Measurements from ENCODE around the gene LMNTD2. TPM values are rescaled to one million over a fixed set of nuclear protein-coding genes. Genes with fewer than 3 reads are reported as not detected.
A peak's percentile ranks its signal among the peaks of the same experiment; 100 is the strongest.

LMNTD2 gene
- total and polyA plus RNA-seq, 2 of the 13 experiments (the other 11 are each of a cell fraction or from before 2014, with no cell fraction given): 1.1 to 3.1 TPM

- TF ChIP-seq SNAI1 (CRISPR knock-in tag; IDR thresholded peaks at IDR 0.05; ENCODE audit: borderline replicate concordance) (peak; percentile 74; the same call in 1 of the 2 replicates), ZNF589 (CRISPR knock-in tag; conservative IDR thresholded peaks at IDR 0.05) (0 out of 2 replicates have a peak, but pooled peaks have one; percentile 62), ZNF562 (CRISPR knock-in tag; IDR thresholded peaks at IDR 0.05; ENCODE audit: borderline replicate concordance) (no peak), ZNF160 (CRISPR knock-in tag; IDR thresholded peaks at IDR 0.05) (0 out of 2 replicates have a peak, but pooled peaks have one; percentile 44), ZNF629 (CRISPR knock-in tag; conservative IDR thresholded peaks at IDR 0.05) (no peak), ZFP1 (CRISPR knock-in tag; IDR thresholded peaks at IDR 0.05) (no peak), MEIS2 (CRISPR knock-in tag; IDR thresholded peaks at IDR 0.05) (peak; percentile 18; the same call in 1 of the 2 replicates), TEAD3 (CRISPR knock-in tag; optimal IDR thresholded peaks at IDR 0.05; ENCODE audit: borderline replicate concordance) (peak; percentile 59), GLI4 (CRISPR knock-in tag; IDR thresholded peaks at IDR 0.05; ENCODE audit: borderline replicate concordance) (no peak), NFE2L2 (IDR thresholded peaks at IDR 0.05; ENCODE audit: low read length) (no peak), TMF1 (CRISPR knock-in tag; IDR thresholded peaks at IDR 0.05; ENCODE audit: low read depth) (0 out of 2 replicates have a peak, but pooled peaks have one; percentile 45), ZNF615 (CRISPR knock-in tag; IDR thresholded peaks at IDR 0.05; ENCODE audit: borderline replicate concordance) (no peak), ZNF430 (CRISPR knock-in tag; IDR thresholded peaks at IDR 0.05) (peak; percentile 47; the same call in 1 of the 2 replicates), ZNF446 (CRISPR knock-in tag; IDR thresholded peaks at IDR 0.05) (peak; percentile 43; the same call in 1 of the 2 replicates), PHF5A (CRISPR knock-in tag; IDR thresholded peaks at IDR 0.05; ENCODE audit: low read depth, unreplicated experiment) (peak; percentile 76), ZBTB44 (CRISPR knock-in tag; IDR thresholded peaks at IDR 0.05) (no peak), SP140L (CRISPR knock-in tag; IDR thresholded peaks at IDR 0.05; ENCODE audit: borderline replicate concordance) (no peak), UBTF (CRISPR knock-in tag; IDR thresholded peaks at IDR 0.05) (peak; percentile 91), ZNF512B (CRISPR knock-in tag; IDR thresholded peaks at IDR 0.05; ENCODE audit: borderline replicate concordance) (no peak), RFX5 (IDR thresholded peaks at IDR 0.05; ENCODE audit: low read depth, low read length) (0 out of 2 replicates have a peak, but pooled peaks have one; percentile 36), MIER3 (CRISPR knock-in tag; IDR thresholded peaks at IDR 0.05; ENCODE audit: borderline replicate concordance) (peak; percentile 22; the same call in 1 of the 2 replicates), MED13 (CRISPR knock-in tag; IDR thresholded peaks at IDR 0.05) (no peak)
- TF ChIP-seq, protein P1, sequence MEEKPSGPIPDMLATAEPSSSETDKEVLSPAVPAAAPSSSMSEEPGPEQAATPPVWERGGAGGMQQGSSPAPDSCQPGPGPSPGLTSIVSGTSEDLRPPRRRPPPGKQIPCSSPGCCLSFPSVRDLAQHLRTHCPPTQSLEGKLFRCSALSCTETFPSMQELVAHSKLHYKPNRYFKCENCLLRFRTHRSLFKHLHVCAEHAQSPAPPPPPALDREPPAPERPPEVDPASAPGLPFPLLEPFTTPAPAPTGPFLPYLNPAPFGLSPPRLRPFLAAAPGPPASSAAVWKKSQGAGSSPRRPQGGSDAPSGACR (CRISPR knock-in tag; IDR thresholded peaks at IDR 0.05): peak; percentile 86; the same call in 1 of the 2 replicates
Observed at GRCh38 chr11:518463-519202, 41.9 kb downstream of the LMNTD2 start (continued).

Data from HepG2 (cell line).